Measurements from ENCODE around the gene SRBD1.

SRBD1 gene

DNA sequence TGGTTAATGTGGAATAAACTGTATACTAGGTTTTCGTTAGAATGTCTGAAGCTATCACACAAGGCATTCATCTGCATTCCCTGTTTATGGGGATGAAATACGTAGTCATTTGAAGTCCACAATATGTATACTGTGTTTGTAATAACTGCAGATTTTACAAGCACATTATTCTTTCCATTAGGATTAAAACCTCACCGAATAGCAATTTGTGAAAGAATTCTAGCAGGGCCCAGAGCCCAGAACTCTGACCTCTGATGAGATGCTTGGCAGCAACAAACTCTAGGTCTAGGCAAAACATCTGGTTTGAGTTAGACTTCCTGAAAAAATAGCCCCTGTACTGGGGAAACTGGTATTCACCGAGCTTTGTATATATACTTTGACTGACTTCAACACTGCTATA lies 158.2 kb downstream of the SRBD1 start:
- no peak for TF ChIP-seq CTCF (IDR thresholded peaks at IDR 0.05; ENCODE audit: insufficient read depth, low read depth, low read length, missing control alignments)
- no peak for DNase-seq (ENCODE audit: low read depth)
- no peak overlapping the region for H3K4me3 ChIP-seq (ENCODE audit: low read depth, low read length)

DNA sequence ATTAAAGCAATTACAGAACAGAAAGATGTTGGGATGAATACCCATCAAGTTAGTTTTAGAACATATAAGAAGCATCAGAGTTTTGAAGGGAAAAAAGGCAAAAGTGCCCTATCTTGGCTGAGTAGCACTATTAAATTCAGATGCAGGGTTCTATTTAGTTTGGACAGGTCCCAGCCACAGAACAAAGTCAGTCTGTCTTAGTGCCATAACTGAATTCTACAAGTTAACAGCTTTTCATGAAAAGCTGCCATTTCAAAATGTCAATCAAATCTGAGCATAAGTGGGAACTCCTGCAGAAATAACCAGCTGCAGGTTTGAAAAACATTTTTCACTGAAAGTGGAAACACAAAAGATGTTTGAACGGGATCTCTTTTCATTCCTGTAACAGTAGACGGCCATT lies 160.4 kb downstream of the SRBD1 start:
- H3K4me3 ChIP-seq (ENCODE audit: low read depth, low read length): no peak overlapping the region
- TF ChIP-seq CTCF (IDR thresholded peaks at IDR 0.05; ENCODE audit: insufficient read depth, low read depth, low read length, missing control alignments): no peak
- no peak for DNase-seq (ENCODE audit: low read depth)

DNA sequence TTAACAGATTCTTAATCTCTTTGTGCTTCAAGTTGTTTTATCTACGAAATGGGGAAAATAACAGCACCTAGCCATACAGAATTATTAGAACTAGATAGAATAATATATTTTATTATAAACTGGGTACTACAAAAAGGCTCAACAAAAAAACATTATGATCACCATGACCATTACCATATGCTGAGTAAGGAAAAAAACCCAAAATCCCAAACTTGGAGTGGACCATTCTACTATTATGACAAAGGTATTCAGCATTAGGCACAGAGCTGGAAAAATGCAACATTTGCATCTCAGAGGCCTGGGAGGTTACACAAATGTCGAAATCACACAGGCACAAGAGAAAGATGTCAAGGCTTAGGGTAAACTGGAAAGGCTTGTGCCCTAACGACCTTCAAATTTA lies 162.8 kb downstream of the SRBD1 start:
- no peak overlapping the region for H3K4me3 ChIP-seq (ENCODE audit: low read depth, low read length)
- TF ChIP-seq CTCF (IDR thresholded peaks at IDR 0.05; ENCODE audit: insufficient read depth, low read depth, low read length, missing control alignments): no peak
- no peak for DNase-seq (ENCODE audit: low read depth)

DNA sequence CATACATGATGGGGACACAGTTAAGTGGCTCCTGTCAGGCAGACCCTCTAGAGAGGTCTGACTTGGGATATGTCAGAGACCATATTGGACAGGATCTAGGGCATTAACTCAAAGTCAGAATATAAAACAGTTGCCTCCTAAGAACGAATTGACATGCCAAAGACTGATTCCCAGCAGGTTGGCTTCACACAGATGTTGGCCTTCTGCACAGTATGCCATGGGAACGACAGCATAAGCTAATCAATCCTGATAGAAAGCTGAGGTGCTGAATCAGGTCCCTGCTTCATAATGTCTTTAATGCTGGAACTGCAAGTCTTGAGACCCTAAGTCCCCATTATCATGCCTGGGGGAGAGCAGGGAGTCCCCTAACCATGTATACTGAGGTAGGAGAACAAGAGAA lies 165.1 kb downstream of the SRBD1 start:
- no peak for TF ChIP-seq CTCF (IDR thresholded peaks at IDR 0.05; ENCODE audit: insufficient read depth, low read depth, low read length, missing control alignments)
- no peak overlapping the region for H3K4me3 ChIP-seq (ENCODE audit: low read depth, low read length)
- DNase-seq (ENCODE audit: low read depth): no peak

DNA sequence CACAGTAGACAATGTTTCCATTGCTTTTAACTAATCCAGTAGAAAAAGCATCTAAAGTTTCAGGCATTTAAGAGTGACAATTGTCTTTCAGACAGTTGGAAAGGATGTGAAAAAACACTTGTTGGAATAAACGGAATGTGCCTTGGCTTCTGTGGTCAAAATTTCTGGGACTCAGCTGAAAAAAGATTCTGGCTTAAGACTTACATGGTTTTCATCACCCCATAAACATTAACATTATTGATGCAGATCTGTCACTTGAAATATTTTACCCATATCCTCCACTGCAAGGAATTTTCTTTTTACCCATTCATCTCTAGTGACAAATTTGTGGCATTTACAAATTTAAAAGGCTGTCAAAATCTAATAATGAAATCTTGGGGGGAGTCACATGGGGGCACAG lies 166.0 kb downstream of the SRBD1 start:
- no peak for TF ChIP-seq CTCF (IDR thresholded peaks at IDR 0.05; ENCODE audit: insufficient read depth, low read depth, low read length, missing control alignments)
- DNase-seq (ENCODE audit: low read depth): no peak
- H3K4me3 ChIP-seq (ENCODE audit: low read depth, low read length): no peak overlapping the region

DNA sequence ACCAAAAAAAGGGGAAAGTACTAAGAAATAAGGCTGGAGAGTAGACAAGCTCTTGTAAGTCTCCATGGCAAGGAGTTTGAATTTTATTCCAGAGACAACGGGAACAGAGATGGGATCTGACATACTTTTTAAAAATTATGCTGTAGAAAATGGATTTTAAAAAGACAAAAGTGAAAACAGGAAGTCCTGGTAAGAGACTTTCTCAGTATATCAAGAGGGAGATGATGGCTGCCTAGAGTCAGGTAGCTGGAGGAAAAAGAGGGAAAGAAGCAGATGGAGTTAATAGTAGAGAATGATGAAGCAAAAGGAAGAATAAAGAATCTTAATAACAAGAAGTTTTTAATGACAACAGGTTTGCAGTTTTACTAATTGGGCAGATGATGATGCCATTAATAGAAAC lies 168.1 kb downstream of the SRBD1 start:
- no peak overlapping the region for H3K4me3 ChIP-seq (ENCODE audit: low read depth, low read length)
- no peak for TF ChIP-seq CTCF (IDR thresholded peaks at IDR 0.05; ENCODE audit: insufficient read depth, low read depth, low read length, missing control alignments)
- DNase-seq (ENCODE audit: low read depth): no peak

- no peak for TF ChIP-seq CTCF (IDR thresholded peaks at IDR 0.05; ENCODE audit: insufficient read depth, low read depth, low read length, missing control alignments)
- no peak overlapping the region for H3K4me3 ChIP-seq (ENCODE audit: low read depth, low read length)
- no peak for DNase-seq (ENCODE audit: low read depth)
These were observed 169.0 kb downstream of the SRBD1 start for GRCh38 chr2:45442026-45442425.

Data from GM12865 (cell line).